Measurements from ENCODE around the gene ATXN8OS. TPM values are rescaled to one million over a fixed set of nuclear protein-coding genes. Genes with fewer than 3 reads are reported as not detected.

The ATXN8OS gene
- total RNA-seq, 1 donor from 2014 or later = not detected

DNA sequence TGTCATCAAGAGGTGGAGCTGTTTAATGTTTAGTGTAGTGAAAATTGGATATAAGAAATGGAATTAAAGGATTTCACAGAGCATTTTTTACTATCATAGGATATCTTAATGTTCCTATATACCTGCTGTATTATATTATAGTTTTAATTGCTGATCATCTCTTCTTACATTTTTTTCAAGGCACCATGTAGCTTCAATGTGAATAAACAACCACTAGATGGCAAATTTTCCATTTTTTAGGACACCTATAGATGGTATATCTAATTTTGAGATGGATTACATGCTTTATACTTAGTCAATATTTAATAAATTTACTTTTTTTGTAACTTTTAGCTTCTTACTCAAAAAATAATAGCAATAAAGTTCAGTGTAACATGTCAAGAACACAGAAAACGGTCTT lies 9.0 kb upstream of the ATXN8OS start:
- Mint-ChIP-seq H3K27ac (no peak overlapping the region), H3K4me1 (no peaks in the 10 kb centered on the region), H3K27me3 (ENCODE audit: low read depth) (peaks cover 14% of the 10 kb centered on the region), H3K4me3 (no peak overlapping the region), H3K9me3 (no peaks in the 10 kb centered on the region), H3K36me3 (no peaks in the 10 kb centered on the region)
- TF ChIP-seq, protein P1, sequence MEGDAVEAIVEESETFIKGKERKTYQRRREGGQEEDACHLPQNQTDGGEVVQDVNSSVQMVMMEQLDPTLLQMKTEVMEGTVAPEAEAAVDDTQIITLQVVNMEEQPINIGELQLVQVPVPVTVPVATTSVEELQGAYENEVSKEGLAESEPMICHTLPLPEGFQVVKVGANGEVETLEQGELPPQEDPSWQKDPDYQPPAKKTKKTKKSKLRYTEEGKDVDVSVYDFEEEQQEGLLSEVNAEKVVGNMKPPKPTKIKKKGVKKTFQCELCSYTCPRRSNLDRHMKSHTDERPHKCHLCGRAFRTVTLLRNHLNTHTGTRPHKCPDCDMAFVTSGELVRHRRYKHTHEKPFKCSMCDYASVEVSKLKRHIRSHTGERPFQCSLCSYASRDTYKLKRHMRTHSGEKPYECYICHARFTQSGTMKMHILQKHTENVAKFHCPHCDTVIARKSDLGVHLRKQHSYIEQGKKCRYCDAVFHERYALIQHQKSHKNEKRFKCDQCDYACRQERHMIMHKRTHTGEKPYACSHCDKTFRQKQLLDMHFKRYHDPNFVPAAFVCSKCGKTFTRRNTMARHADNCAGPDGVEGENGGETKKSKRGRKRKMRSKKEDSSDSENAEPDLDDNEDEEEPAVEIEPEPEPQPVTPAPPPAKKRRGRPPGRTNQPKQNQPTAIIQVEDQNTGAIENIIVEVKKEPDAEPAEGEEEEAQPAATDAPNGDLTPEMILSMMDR (IDR thresholded peaks at IDR 0.05; ENCODE audit: unreplicated experiment) = peak; percentile 66
- DNase-seq (ENCODE audit: low spot score in 2 of 2, unreplicated experiment in 2 of 2) = no peak

DNA sequence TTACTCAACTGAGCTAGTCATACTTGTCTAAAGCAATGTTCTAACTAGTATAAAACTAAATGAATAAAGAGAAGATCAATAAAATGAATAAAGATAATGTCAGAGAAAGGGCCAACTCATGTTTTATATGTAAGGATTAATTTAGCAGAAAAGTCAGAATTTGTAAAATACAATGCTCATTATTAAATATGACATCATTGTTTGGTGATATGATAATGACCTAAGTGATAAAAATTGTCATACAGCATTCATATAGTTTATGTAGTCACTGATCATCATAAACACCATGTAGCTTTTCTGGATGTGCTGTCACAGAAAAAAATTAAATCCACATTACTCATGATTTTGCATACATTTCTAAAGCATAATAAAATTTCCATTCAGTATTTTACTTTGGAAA lies 3.1 kb upstream of the ATXN8OS start:
- no peaks in the 10 kb centered on the region for H3K36me3 Mint-ChIP-seq

DNA sequence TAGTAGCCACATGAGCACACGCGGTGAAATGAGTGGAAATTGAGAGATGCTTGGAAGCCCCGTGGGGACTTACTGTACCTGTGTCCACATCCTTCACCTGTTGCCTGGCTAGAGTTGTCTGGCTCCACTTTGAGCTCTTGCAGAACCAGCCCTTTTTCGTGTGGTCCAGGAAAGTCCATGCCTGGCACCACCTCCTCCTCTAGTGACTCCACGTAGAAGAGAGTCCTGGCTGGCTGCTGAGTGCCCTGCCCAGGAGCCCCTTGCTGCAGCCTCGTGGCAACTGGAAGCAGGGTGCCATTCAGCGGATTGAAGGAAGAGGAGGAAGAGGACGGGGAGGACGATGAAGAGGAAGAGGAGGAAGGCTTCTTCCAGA lies 515 bp upstream of the ATXN8OS start:
- TF ChIP-seq, protein P1 (IDR thresholded peaks at IDR 0.05; ENCODE audit: unreplicated experiment) = no peak
- no peaks in the 10 kb centered on the region for H3K9me3 Mint-ChIP-seq
- H3K36me3 Mint-ChIP-seq = no peaks in the 10 kb centered on the region
- H3K4me3 Mint-ChIP-seq = peak overlapping the region; percentile 54
- no peaks in the 10 kb centered on the region for H3K4me1 Mint-ChIP-seq
- peaks cover 69% of the 10 kb centered on the region for H3K27me3 Mint-ChIP-seq (ENCODE audit: low read depth)
- H3K27ac Mint-ChIP-seq = no peak overlapping the region
- DNase-seq (ENCODE audit: low spot score in 2 of 2, unreplicated experiment in 2 of 2) = no peak

More for the DNA sequence above, 3.1 kb upstream of the ATXN8OS start:
- peaks cover 57% of the 10 kb centered on the region for H3K27me3 Mint-ChIP-seq (ENCODE audit: low read depth)
- TF ChIP-seq, protein P1 (IDR thresholded peaks at IDR 0.05; ENCODE audit: unreplicated experiment) = no peak
- no peaks in the 10 kb centered on the region for H3K9me3 Mint-ChIP-seq
- no peak overlapping the region for H3K27ac Mint-ChIP-seq
- no peak for DNase-seq (ENCODE audit: low spot score in 2 of 2, unreplicated experiment in 2 of 2)
- no peak overlapping the region for H3K4me3 Mint-ChIP-seq
- H3K4me1 Mint-ChIP-seq = no peaks in the 10 kb centered on the region

DNA sequence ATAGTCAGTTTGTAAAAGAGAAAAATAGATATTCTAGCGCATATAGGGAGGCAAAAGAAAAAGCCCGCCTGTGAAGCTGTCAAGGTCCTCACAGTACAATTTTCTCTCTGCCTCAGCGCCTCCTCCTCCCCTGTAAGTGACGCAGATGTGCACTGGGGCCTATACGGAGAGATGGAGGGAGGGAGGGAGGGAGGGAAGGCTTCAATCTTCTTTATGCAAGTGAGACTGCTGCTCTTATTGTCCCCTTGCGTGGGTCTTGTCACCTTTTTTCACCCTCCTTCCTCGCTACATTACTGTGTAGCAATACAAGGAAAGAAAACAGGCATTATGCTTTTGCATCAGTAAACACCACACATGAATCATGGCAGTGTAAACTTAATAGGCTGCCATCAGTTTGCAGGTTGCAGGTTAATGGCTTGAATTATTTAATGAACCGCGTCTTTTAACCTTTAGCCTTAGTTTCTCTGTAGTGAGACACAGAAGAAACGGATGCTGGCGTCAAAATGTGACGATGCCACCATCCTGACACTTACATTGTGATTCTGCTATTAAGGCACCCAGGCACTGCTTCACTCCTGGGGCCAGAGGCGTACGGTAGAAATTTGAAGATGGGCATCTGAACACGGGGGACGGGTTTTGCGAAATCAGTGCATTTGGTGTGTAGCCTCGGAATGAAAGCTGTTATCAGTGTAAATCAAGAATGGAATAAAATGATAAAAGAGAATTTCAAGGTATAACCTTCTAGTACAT lies 905 bp downstream of the ATXN8OS start, which contains the start of gene KLHL1:
Gene KLHL1, minus strand, starts transcription at position 97 of the 750 bp plus-strand sequence. CDS start 753 bp downstream, outside the sequence.
- TF ChIP-seq, protein P1 (IDR thresholded peaks at IDR 0.05; ENCODE audit: unreplicated experiment) = no peak
- no peaks in the 10 kb centered on the region for H3K36me3 Mint-ChIP-seq
- H3K9me3 Mint-ChIP-seq = no peaks in the 10 kb centered on the region
- H3K4me3 Mint-ChIP-seq = peak within 1 kb of the TSS; percentile 57
- H3K27ac Mint-ChIP-seq = no peak within 1 kb of the TSS
- no peak for DNase-seq (ENCODE audit: low spot score in 2 of 2, unreplicated experiment in 2 of 2)
- no peaks in the 10 kb centered on the region for H3K4me1 Mint-ChIP-seq
- peaks cover 62% of the 10 kb centered on the region for H3K27me3 Mint-ChIP-seq (ENCODE audit: low read depth)

DNA sequence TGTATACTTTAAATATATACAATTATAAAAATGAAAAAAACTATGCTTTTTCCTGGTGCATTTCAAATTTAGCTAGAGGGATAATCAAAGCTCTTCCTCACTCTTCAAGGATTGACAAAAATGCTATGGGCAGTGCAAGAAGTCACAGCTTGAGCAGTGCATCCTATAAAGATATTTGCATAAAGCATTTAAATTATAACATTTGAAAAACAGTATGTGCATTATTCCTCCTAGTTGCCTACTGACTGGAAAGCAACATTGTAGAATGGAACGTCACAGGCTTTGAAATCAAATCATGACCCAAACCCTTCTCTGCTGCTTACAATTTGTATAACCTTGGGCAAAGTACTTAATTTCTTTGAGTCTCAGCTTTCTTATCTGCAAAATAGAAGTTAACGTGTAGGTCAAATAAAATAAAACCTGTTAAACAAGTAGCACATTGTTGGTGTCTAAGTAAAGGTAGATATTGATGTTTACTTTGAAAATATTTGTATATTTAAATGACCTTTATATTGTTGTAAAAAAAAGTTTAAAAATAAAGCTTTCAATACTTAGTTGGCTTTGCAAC lies 9.8 kb downstream of the ATXN8OS start:
- Mint-ChIP-seq H3K27ac (no peak overlapping the region), H3K36me3 (no peaks in the 10 kb centered on the region), H3K27me3 (ENCODE audit: low read depth) (peaks cover 16% of the 10 kb centered on the region), H3K4me1 (no peaks in the 10 kb centered on the region), H3K9me3 (no peaks in the 10 kb centered on the region), H3K4me3 (no peak overlapping the region)
- DNase-seq (ENCODE audit: low spot score in 2 of 2, unreplicated experiment in 2 of 2) = no peak
- TF ChIP-seq, protein P1 (IDR thresholded peaks at IDR 0.05; ENCODE audit: unreplicated experiment) = no peak

Measured in mesothelial cell of epicardium (in vitro differentiated cells).